ENCODE measurements around the gene PRDX2.
"Not testable (repeated sequence)": the region's sequence is repeated elsewhere in the genome, so short reads cannot be mapped to it uniquely, and the experiment has no call there.

Gene PRDX2

GRCh38 chr19:12802267-12803106, 887 bp upstream of the PRDX2 start:
- Mint-ChIP-seq H3K27ac (no peak overlapping the region), H3K9me3 (no peaks in the 10 kb centered on the region), H3K4me1 (ENCODE audit: low read depth) (peaks cover 36% of the 10 kb centered on the region), H3K4me3 (peak overlapping the region; percentile 78), H3K27me3 (peaks cover 32% of the 10 kb centered on the region), H3K36me3 (ENCODE audit: low read depth) (peaks cover 28% of the 10 kb centered on the region)
- intact Hi-C loops (cut with micrococcal nuclease) = no loop called here

GRCh38 chr19:12800923-12801465, 606 bp downstream of the PRDX2 start:
- Mint-ChIP-seq H3K9me3 (no peaks in the 10 kb centered on the region), H3K27me3 (peaks cover 32% of the 10 kb centered on the region)
- intact Hi-C loops (cut with micrococcal nuclease) = no loop called here

DNA sequence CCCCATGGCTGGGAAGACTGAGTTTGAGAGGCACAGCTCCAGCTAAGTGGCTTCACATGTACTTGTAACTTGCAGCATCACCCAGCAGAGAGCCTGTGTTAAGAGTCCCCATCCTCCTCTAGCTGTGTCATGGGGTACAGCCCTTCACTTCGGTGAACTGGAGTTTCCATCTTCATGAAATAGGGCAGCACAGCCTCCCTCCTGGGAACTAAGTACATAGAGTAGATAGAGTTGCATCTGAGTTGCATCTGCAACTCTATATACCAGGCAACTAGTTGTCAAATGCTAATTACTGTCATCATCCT, 1.2 kb downstream of the PRDX2 start:
- intact Hi-C loops (cut with micrococcal nuclease) = no loop called here
- Mint-ChIP-seq H3K4me3 (peak overlapping the region; percentile 78), H3K27ac (no peak overlapping the region), H3K27me3 (peaks cover 32% of the 10 kb centered on the region), H3K9me3 (no peaks in the 10 kb centered on the region), H3K4me1 (ENCODE audit: low read depth) (peaks cover 39% of the 10 kb centered on the region), H3K36me3 (ENCODE audit: low read depth) (peaks cover 23% of the 10 kb centered on the region)

More at GRCh38 chr19:12800923-12801465, 606 bp downstream of the PRDX2 start:
- Mint-ChIP-seq H3K4me3 (peak overlapping the region; percentile 78), H3K27ac (peak overlapping the region; percentile 67), H3K36me3 (ENCODE audit: low read depth) (peaks cover 23% of the 10 kb centered on the region), H3K4me1 (ENCODE audit: low read depth) (peaks cover 36% of the 10 kb centered on the region)

GRCh38 chr19:12799742-12800465, 1.7 kb downstream of the PRDX2 start:
- no peak overlapping the region for H3K4me3 Mint-ChIP-seq
- H3K36me3 Mint-ChIP-seq (ENCODE audit: low read depth) = peaks cover 23% of the 10 kb centered on the region
- intact Hi-C loops (cut with micrococcal nuclease) = no loop called here
- H3K27me3 Mint-ChIP-seq = peaks cover 32% of the 10 kb centered on the region
- no peak overlapping the region for H3K27ac Mint-ChIP-seq
- no peaks in the 10 kb centered on the region for H3K9me3 Mint-ChIP-seq
- peaks cover 42% of the 10 kb centered on the region for H3K4me1 Mint-ChIP-seq (ENCODE audit: low read depth)

- H3K4me3 Mint-ChIP-seq; intact Hi-C loops (cut with micrococcal nuclease); H3K27ac Mint-ChIP-seq; H3K9me3 Mint-ChIP-seq: not testable (repeated sequence)
- H3K4me1 Mint-ChIP-seq (ENCODE audit: low read depth) = peaks cover 51% of the 10 kb centered on the region
- H3K36me3 Mint-ChIP-seq (ENCODE audit: low read depth) = peaks cover 40% of the 10 kb centered on the region
- peaks cover 20% of the 10 kb centered on the region for H3K27me3 Mint-ChIP-seq
These were observed 4.0 kb downstream of the PRDX2 start for GRCh38 chr19:12797607-12798006.

DNA sequence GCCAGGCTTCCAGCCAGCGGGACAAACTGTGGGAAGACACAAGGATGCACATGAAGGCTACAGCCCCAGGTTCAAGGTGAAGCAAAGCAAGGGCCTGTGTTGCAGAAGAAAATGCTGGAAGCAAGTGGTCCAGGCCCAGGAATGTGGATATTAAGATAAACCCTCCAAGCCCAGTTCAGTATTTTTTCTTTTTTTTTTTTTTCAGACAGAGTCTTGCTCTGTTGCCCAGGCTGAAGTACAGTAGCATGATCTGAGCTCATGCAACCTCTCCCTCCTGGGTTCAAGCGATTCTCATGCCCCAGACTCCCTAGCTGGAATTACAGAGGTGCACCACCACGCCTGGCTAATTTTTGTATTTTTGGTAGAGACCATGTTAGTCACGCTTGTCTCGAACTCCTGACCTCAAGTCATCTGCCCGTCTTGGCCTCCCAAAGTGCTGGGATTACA, 4.4 kb downstream of the PRDX2 start:
- peaks cover 46% of the 10 kb centered on the region for H3K4me1 Mint-ChIP-seq (ENCODE audit: low read depth)
- peaks cover 16% of the 10 kb centered on the region for H3K27me3 Mint-ChIP-seq
- peaks cover 45% of the 10 kb centered on the region for H3K36me3 Mint-ChIP-seq (ENCODE audit: low read depth)
- no peak overlapping the region for H3K4me3 Mint-ChIP-seq
- H3K9me3 Mint-ChIP-seq = no peaks in the 10 kb centered on the region
- H3K27ac Mint-ChIP-seq = no peak overlapping the region
- intact Hi-C loops (cut with micrococcal nuclease) = no loop called here

- peaks cover 8% of the 10 kb centered on the region for H3K27me3 Mint-ChIP-seq
- peak overlapping the region; percentile 70 for H3K4me3 Mint-ChIP-seq
- intact Hi-C loops (cut with micrococcal nuclease) = loop anchor here (1.0 kb wide), 2 partner anchors 19 to 36 kb away; no protein-coding TSS in a partner anchor
- no peak overlapping the region for H3K27ac Mint-ChIP-seq
- peaks cover 52% of the 10 kb centered on the region for H3K36me3 Mint-ChIP-seq (ENCODE audit: low read depth)
- peaks cover 39% of the 10 kb centered on the region for H3K4me1 Mint-ChIP-seq (ENCODE audit: low read depth)
- H3K9me3 Mint-ChIP-seq = no peaks in the 10 kb centered on the region
These were observed 5.2 kb downstream of the PRDX2 start for GRCh38 chr19:12796146-12797071.

DNA sequence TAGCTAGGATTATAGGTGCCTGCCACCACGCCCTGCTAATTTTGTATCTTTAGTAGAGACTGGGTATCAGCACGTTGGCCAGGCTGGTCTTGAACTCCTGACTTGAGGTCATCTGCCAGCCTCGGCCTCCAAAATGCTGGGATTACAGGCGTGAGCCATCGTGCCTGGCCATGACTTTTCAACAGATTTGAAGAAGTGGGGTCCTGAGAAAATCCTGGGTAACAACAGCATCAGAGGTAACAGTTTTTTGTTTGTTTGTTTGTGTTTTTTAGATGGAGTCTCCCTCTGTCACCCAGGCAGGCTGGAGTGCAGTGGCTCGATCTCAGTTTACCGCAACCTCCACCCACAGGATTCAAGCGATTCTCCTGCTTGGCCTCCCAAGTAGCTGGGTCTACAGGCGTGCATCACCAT, 6.6 kb downstream of the PRDX2 start:
- no peak overlapping the region for H3K27ac Mint-ChIP-seq
- intact Hi-C loops (cut with micrococcal nuclease) = no loop called here
- peaks cover 40% of the 10 kb centered on the region for H3K4me1 Mint-ChIP-seq (ENCODE audit: low read depth)
- H3K9me3 Mint-ChIP-seq = no peaks in the 10 kb centered on the region
- no peaks in the 10 kb centered on the region for H3K27me3 Mint-ChIP-seq
- H3K4me3 Mint-ChIP-seq = peak overlapping the region; percentile 72
- peaks cover 64% of the 10 kb centered on the region for H3K36me3 Mint-ChIP-seq (ENCODE audit: low read depth)

DNA sequence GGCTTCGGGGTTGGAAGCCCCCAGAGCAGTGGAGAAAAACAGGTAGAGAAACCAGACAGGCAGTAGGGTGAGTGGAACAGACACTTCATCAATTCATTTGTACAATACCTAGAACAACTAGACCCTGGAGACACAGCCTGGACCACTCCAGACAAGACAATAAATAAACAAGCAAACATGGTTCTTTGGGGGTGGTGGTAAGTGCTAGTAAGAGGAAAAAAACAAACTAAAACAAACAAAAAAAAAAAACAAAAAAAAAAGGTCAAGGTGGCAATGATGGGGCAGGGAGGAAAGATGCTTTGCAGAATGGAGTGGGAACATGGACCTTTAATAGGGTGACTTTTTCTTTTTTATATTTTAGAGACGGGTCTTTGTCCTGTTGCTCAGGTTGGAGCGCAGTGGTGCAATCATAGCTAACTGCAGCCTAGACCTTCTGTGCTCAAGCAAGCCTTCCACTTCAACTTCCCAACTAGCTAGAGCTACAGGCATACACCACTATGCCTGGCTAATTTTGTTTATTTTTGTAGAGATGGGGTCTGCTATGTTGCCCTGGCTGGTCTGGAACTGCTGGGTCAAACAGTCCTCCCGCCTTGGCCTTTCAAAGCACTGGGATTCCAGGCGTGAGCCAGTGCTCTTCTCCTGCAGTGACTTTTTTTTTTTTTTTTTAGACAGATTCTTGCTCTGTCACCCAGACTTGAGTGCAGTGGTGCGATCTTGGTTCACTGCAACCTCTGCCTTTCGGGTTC, 7.2 kb downstream of the PRDX2 start:
- no peak overlapping the region for H3K27ac Mint-ChIP-seq
- H3K9me3 Mint-ChIP-seq = no peaks in the 10 kb centered on the region
- peak overlapping the region; percentile 72 for H3K4me3 Mint-ChIP-seq
- no peaks in the 10 kb centered on the region for H3K27me3 Mint-ChIP-seq
- H3K4me1 Mint-ChIP-seq (ENCODE audit: low read depth) = peaks cover 40% of the 10 kb centered on the region
- intact Hi-C loops (cut with micrococcal nuclease) = no loop called here
- peaks cover 60% of the 10 kb centered on the region for H3K36me3 Mint-ChIP-seq (ENCODE audit: low read depth)

- H3K27me3 Mint-ChIP-seq = no peaks in the 10 kb centered on the region
- H3K4me1 Mint-ChIP-seq (ENCODE audit: low read depth) = peaks cover 47% of the 10 kb centered on the region
- peak overlapping the region; percentile 95 for H3K4me3 Mint-ChIP-seq
- intact Hi-C loops (cut with micrococcal nuclease) = no loop called here
- peaks cover 59% of the 10 kb centered on the region for H3K36me3 Mint-ChIP-seq (ENCODE audit: low read depth)
- no peak overlapping the region for H3K27ac Mint-ChIP-seq
- H3K9me3 Mint-ChIP-seq = no peaks in the 10 kb centered on the region
These were observed 8.1 kb downstream of the PRDX2 start for GRCh38 chr19:12793290-12794195.

- no peaks in the 10 kb centered on the region for H3K9me3 Mint-ChIP-seq
- intact Hi-C loops (cut with micrococcal nuclease) = no loop called here
- H3K4me3 Mint-ChIP-seq = peak overlapping the region; percentile 95
- peaks cover 55% of the 10 kb centered on the region for H3K36me3 Mint-ChIP-seq (ENCODE audit: low read depth)
- peaks cover 54% of the 10 kb centered on the region for H3K4me1 Mint-ChIP-seq (ENCODE audit: low read depth)
- H3K27ac Mint-ChIP-seq = no peak overlapping the region
- H3K27me3 Mint-ChIP-seq = no peaks in the 10 kb centered on the region
These were observed 8.7 kb downstream of the PRDX2 start for GRCh38 chr19:12792853-12793289.
